A549 (cell line): ENCODE measurements around the gene SLC16A2.

ENCODE experiments used
- CTCF ChIP-seq: fragments of >200 bp; sonication (Bioruptor Twin); formaldehyde crosslinking; IDR thresholded peaks from 3 replicates; pipeline ENCODE4 v1.5.1; 2016
- ESRRA ChIP-seq: fragments of 150-350 bp; IDR thresholded peaks from 2 replicates; pipeline ENCODE4 v1.6.1; 2014; ENCODE audit warnings: mild to moderate bottlenecking, low read length, borderline replicate concordance
- MYC ChIP-seq: IDR thresholded peaks from 2 replicates; pipeline ENCODE4 v1.6.1; 2012; ENCODE audit warnings: mild to moderate bottlenecking, inconsistent platforms, low read length, improper control_type of control experiment, borderline replicate concordance
- POLR2A ChIP-seq: IDR thresholded peaks from 2 replicates; pipeline ENCODE4 v1.6.1; 2012; ENCODE audit warnings: mild to moderate bottlenecking, low read length

GRCh38 chrX:74467656-74468055 is 46.4 kb downstream of the SLC16A2 start:
- TF ChIP-seq MYC (no peak), ESRRA (no peak), POLR2A (no peak), CTCF (no peak)
